ENCODE data around the gene CYB5B. TPM values are rescaled to one million over a fixed set of nuclear protein-coding genes. Genes with fewer than 3 reads are reported as not detected.

Gene CYB5B
- total RNA-seq, 4 donors from 2014 or later = 30.3 to 60.5 (median 42.4) TPM

GRCh38 chr16:69448470-69449193 lies 24.2 kb downstream of the CYB5B start:
- H3K36me3 ChIP-seq = no peaks in the 10 kb centered on the region
- TF ChIP-seq POLR2AphosphoS5 (IDR thresholded peaks at IDR 0.05) (peak in 1 of 3 donors; percentile 60), POLR2A (IDR thresholded peaks at IDR 0.05) (no peak), EP300 (IDR thresholded peaks at IDR 0.05; ENCODE audit: low read depth) (no peak), CTCF (IDR thresholded peaks at IDR 0.05) (no peak)
- peak overlapping the region; percentile 42 to 67 (median 54) for H3K27ac ChIP-seq
- H3K4me1 ChIP-seq = peaks cover 4 to 34% (median 19%) of the 10 kb centered on the region in 4 donors
- DNase-seq = no peak
- H3K4me3 ChIP-seq = no peak overlapping the region
- no peaks in the 10 kb centered on the region for H3K27me3 ChIP-seq
- intact Hi-C loops (cut with DNase I; ENCODE audit: low total_unique reads) (no loop called here), in situ Hi-C loops (cut with MboI; ENCODE audit: low pct_ligation_motif_present in 1 of 4, low pct_unique_long_range_greater_than_20kb in 1 of 4, low sequenced_read_pairs in 3 of 4) (no loop called here)
- 37 to 58% methylated on average over 3 of the region's 3 CpGs for WGBS, 2 donors (ENCODE audit: low coverage in 1 of 2)
- H3K9me3 ChIP-seq = no peaks in the 10 kb centered on the region

- WGBS, 2 donors (ENCODE audit: low coverage in 1 of 2) = 79 to 86% methylated on average over 3 to 4 of the region's 4 CpGs
- DNase-seq = no peak
- no peaks in the 10 kb centered on the region for H3K36me3 ChIP-seq
- intact Hi-C loops (cut with DNase I; ENCODE audit: low total_unique reads) (no loop called here), in situ Hi-C loops (cut with MboI; ENCODE audit: low pct_ligation_motif_present in 1 of 4, low pct_unique_long_range_greater_than_20kb in 1 of 4, low sequenced_read_pairs in 3 of 4) (no loop called here)
- peaks cover 0 to 16% (median 7%) of the 10 kb centered on the region in 4 donors for H3K4me1 ChIP-seq
- no peak overlapping the region for H3K4me3 ChIP-seq
- no peaks in the 10 kb centered on the region for H3K9me3 ChIP-seq
- TF ChIP-seq EP300 (IDR thresholded peaks at IDR 0.05; ENCODE audit: low read depth) (no peak), POLR2AphosphoS5 (IDR thresholded peaks at IDR 0.05) (no peak), POLR2A (IDR thresholded peaks at IDR 0.05) (no peak), CTCF (IDR thresholded peaks at IDR 0.05) (no peak)
- H3K27me3 ChIP-seq = no peaks in the 10 kb centered on the region
- H3K27ac ChIP-seq = no peak overlapping the region
These were observed 26.7 kb downstream of the CYB5B start for GRCh38 chr16:69451166-69451565.

GRCh38 chr16:69453936-69454335 lies 29.5 kb downstream of the CYB5B start:
- Histone ChIP-seq H3K36me3 (no peaks in the 10 kb centered on the region), H3K27me3 (no peaks in the 10 kb centered on the region), H3K9me3 (no peaks in the 10 kb centered on the region), H3K27ac (no peak overlapping the region), H3K4me1 (peaks cover 0 to 6% (median 2%) of the 10 kb centered on the region in 4 donors), H3K4me3 (no peak overlapping the region)
- no peak for DNase-seq
- WGBS, 2 donors (ENCODE audit: low coverage in 1 of 2) = 92 to 100% methylated on average over 1 of the region's 1 CpG
- intact Hi-C loops (cut with DNase I; ENCODE audit: low total_unique reads) = no loop called here
- in situ Hi-C loops (cut with MboI; ENCODE audit: low pct_ligation_motif_present in 1 of 4, low pct_unique_long_range_greater_than_20kb in 1 of 4, low sequenced_read_pairs in 3 of 4) = no loop called here
- no peak for TF ChIP-seq EP300 (IDR thresholded peaks at IDR 0.05; ENCODE audit: low read depth)
- TF ChIP-seq CTCF (IDR thresholded peaks at IDR 0.05) = no peak
- no peak for TF ChIP-seq POLR2A (IDR thresholded peaks at IDR 0.05)
- no peak for TF ChIP-seq POLR2AphosphoS5 (IDR thresholded peaks at IDR 0.05)

- Histone ChIP-seq H3K4me1 (peaks cover 0 to 20% (median 6%) of the 10 kb centered on the region in 4 donors), H3K9me3 (no peaks in the 10 kb centered on the region), H3K27me3 (no peaks in the 10 kb centered on the region), H3K27ac (no peak overlapping the region), H3K4me3 (no peak overlapping the region), H3K36me3 (peaks cover 0 to 29% (median 0%) of the 10 kb centered on the region in 4 donors)
- in situ Hi-C loops (cut with MboI; ENCODE audit: low pct_ligation_motif_present in 1 of 4, low pct_unique_long_range_greater_than_20kb in 1 of 4, low sequenced_read_pairs in 3 of 4) = no loop called here
- no peak for DNase-seq
- intact Hi-C loops (cut with DNase I; ENCODE audit: low total_unique reads) = no loop called here
- TF ChIP-seq POLR2A (IDR thresholded peaks at IDR 0.05) (no peak), POLR2AphosphoS5 (IDR thresholded peaks at IDR 0.05) (no peak), CTCF (IDR thresholded peaks at IDR 0.05) (no peak)
These were observed 39.5 kb downstream of the CYB5B start for GRCh38 chr16:69463876-69464275.
